Measurements from ENCODE around the gene NYAP2. TPM values are rescaled to one million over a fixed set of nuclear protein-coding genes. Genes with fewer than 3 reads are reported as not detected.

The NYAP2 gene
- total RNA-seq, 2 experiments from 2014 or later = not detected

- Mint-ChIP-seq H3K9me3 (ENCODE audit: insufficient read depth) (no peaks in the 10 kb centered on the region), H3K27ac (peak overlapping the region; percentile 81), H3K4me1 (ENCODE audit: low read depth) (peaks cover 15% of the 10 kb centered on the region), H3K36me3 (ENCODE audit: low read depth) (peaks cover 4% of the 10 kb centered on the region), H3K4me3 (peak overlapping the region; percentile 70), H3K27me3 (ENCODE audit: low read depth) (peaks cover 2% of the 10 kb centered on the region)
- ATAC-seq (peak; percentile 91), DNase-seq (peak; percentile 25)
- ChIA-PET CTCF (no interaction called here), POLR2A (no interaction called here)
These were observed 65.0 kb downstream of the NYAP2 start for GRCh38 chr2:225464346-225465025.

- Mint-ChIP-seq H3K36me3 (ENCODE audit: low read depth) (peaks cover 4% of the 10 kb centered on the region), H3K27me3 (ENCODE audit: low read depth) (peaks cover 2% of the 10 kb centered on the region), H3K9me3 (ENCODE audit: insufficient read depth) (no peaks in the 10 kb centered on the region), H3K27ac (no peak overlapping the region), H3K4me1 (ENCODE audit: low read depth) (peaks cover 15% of the 10 kb centered on the region), H3K4me3 (no peak overlapping the region)
- ChIA-PET POLR2A (no interaction called here), CTCF (no interaction called here)
- no peak for DNase-seq
- ATAC-seq = no peak
These were observed 66.3 kb downstream of the NYAP2 start for GRCh38 chr2:225465827-225466226.

- H3K36me3 Mint-ChIP-seq (ENCODE audit: low read depth) = peaks cover 4% of the 10 kb centered on the region
- CTCF ChIA-PET = no interaction called here
- H3K4me3 Mint-ChIP-seq = no peak overlapping the region
- no peak for ATAC-seq
- no peak for DNase-seq
- no peaks in the 10 kb centered on the region for H3K9me3 Mint-ChIP-seq (ENCODE audit: insufficient read depth)
- peaks cover 2% of the 10 kb centered on the region for H3K27me3 Mint-ChIP-seq (ENCODE audit: low read depth)
- H3K4me1 Mint-ChIP-seq (ENCODE audit: low read depth) = peaks cover 15% of the 10 kb centered on the region
- POLR2A ChIA-PET = no interaction called here
- H3K27ac Mint-ChIP-seq = no peak overlapping the region
These were observed 67.5 kb downstream of the NYAP2 start for GRCh38 chr2:225466891-225467604.

GRCh38 chr2:225468131-225468530 is 68.6 kb downstream of the NYAP2 start:
- DNase-seq = no peak
- no peaks in the 10 kb centered on the region for H3K27me3 Mint-ChIP-seq (ENCODE audit: low read depth)
- no peaks in the 10 kb centered on the region for H3K9me3 Mint-ChIP-seq (ENCODE audit: insufficient read depth)
- no peak overlapping the region for H3K4me3 Mint-ChIP-seq
- H3K4me1 Mint-ChIP-seq (ENCODE audit: low read depth) = peaks cover 15% of the 10 kb centered on the region
- no peak for ATAC-seq
- no peak overlapping the region for H3K27ac Mint-ChIP-seq
- H3K36me3 Mint-ChIP-seq (ENCODE audit: low read depth) = peaks cover 4% of the 10 kb centered on the region
- ChIA-PET CTCF (no interaction called here), POLR2A (no interaction called here)

- no peak for ATAC-seq
These were observed 71.5 kb downstream of the NYAP2 start for GRCh38 chr2:225471039-225471438.

GRCh38 chr2:225471482-225471881 is 72.0 kb downstream of the NYAP2 start:
- no peak overlapping the region for H3K27ac Mint-ChIP-seq
- POLR2A ChIA-PET = no interaction called here
- DNase-seq (no peak), ATAC-seq (no peak)
- CTCF ChIA-PET = no interaction called here
- H3K36me3 Mint-ChIP-seq (ENCODE audit: low read depth) = no peaks in the 10 kb centered on the region
- no peak overlapping the region for H3K4me3 Mint-ChIP-seq
- H3K27me3 Mint-ChIP-seq (ENCODE audit: low read depth) = no peaks in the 10 kb centered on the region
- H3K9me3 Mint-ChIP-seq (ENCODE audit: insufficient read depth) = no peaks in the 10 kb centered on the region
- no peaks in the 10 kb centered on the region for H3K4me1 Mint-ChIP-seq (ENCODE audit: low read depth)

More at GRCh38 chr2:225471039-225471438, 71.5 kb downstream of the NYAP2 start:
- H3K27me3 Mint-ChIP-seq (ENCODE audit: low read depth) = no peaks in the 10 kb centered on the region
- DNase-seq = no peak
- H3K36me3 Mint-ChIP-seq (ENCODE audit: low read depth) = peaks cover under 1% of the 10 kb centered on the region
- no peaks in the 10 kb centered on the region for H3K4me1 Mint-ChIP-seq (ENCODE audit: low read depth)
- no peak overlapping the region for H3K4me3 Mint-ChIP-seq
- H3K27ac Mint-ChIP-seq = no peak overlapping the region
- ChIA-PET CTCF (no interaction called here), POLR2A (no interaction called here)
- H3K9me3 Mint-ChIP-seq (ENCODE audit: insufficient read depth) = no peaks in the 10 kb centered on the region

- H3K9me3 Mint-ChIP-seq (ENCODE audit: insufficient read depth) = no peaks in the 10 kb centered on the region
- POLR2A ChIA-PET = no interaction called here
- ATAC-seq = no peak
- H3K27me3 Mint-ChIP-seq (ENCODE audit: low read depth) = no peaks in the 10 kb centered on the region
- no peaks in the 10 kb centered on the region for H3K4me1 Mint-ChIP-seq (ENCODE audit: low read depth)
- DNase-seq = no peak
- H3K36me3 Mint-ChIP-seq (ENCODE audit: low read depth) = no peaks in the 10 kb centered on the region
- CTCF ChIA-PET = no interaction called here
- H3K27ac Mint-ChIP-seq = no peak overlapping the region
- no peak overlapping the region for H3K4me3 Mint-ChIP-seq
These were observed 72.7 kb downstream of the NYAP2 start for GRCh38 chr2:225472161-225472560.

- Mint-ChIP-seq H3K27ac (no peak overlapping the region), H3K4me3 (no peak overlapping the region), H3K27me3 (ENCODE audit: low read depth) (peaks cover 7% of the 10 kb centered on the region), H3K4me1 (ENCODE audit: low read depth) (no peaks in the 10 kb centered on the region), H3K9me3 (ENCODE audit: insufficient read depth) (no peaks in the 10 kb centered on the region), H3K36me3 (ENCODE audit: low read depth) (no peaks in the 10 kb centered on the region)
- ChIA-PET CTCF (no interaction called here), POLR2A (no interaction called here)
- ATAC-seq = no peak
- DNase-seq = no peak
These were observed 79.9 kb downstream of the NYAP2 start for GRCh38 chr2:225479386-225479785.

- ATAC-seq (no peak), DNase-seq (no peak)
- peaks cover 5% of the 10 kb centered on the region for H3K27me3 Mint-ChIP-seq (ENCODE audit: low read depth)
- H3K9me3 Mint-ChIP-seq (ENCODE audit: insufficient read depth) = no peaks in the 10 kb centered on the region
- no peaks in the 10 kb centered on the region for H3K36me3 Mint-ChIP-seq (ENCODE audit: low read depth)
- no peak overlapping the region for H3K27ac Mint-ChIP-seq
- ChIA-PET CTCF (no interaction called here), POLR2A (no interaction called here)
- no peak overlapping the region for H3K4me3 Mint-ChIP-seq
- no peaks in the 10 kb centered on the region for H3K4me1 Mint-ChIP-seq (ENCODE audit: low read depth)
These were observed 85.2 kb downstream of the NYAP2 start for GRCh38 chr2:225484751-225485150.

GRCh38 chr2:225486236-225486635 is 86.7 kb downstream of the NYAP2 start:
- H3K9me3 Mint-ChIP-seq (ENCODE audit: insufficient read depth) = no peaks in the 10 kb centered on the region
- no peak for DNase-seq
- H3K27ac Mint-ChIP-seq = no peak overlapping the region
- H3K4me3 Mint-ChIP-seq = no peak overlapping the region
- no peak for ATAC-seq
- H3K4me1 Mint-ChIP-seq (ENCODE audit: low read depth) = no peaks in the 10 kb centered on the region
- no peaks in the 10 kb centered on the region for H3K27me3 Mint-ChIP-seq (ENCODE audit: low read depth)
- POLR2A ChIA-PET = no interaction called here
- no peaks in the 10 kb centered on the region for H3K36me3 Mint-ChIP-seq (ENCODE audit: low read depth)
- CTCF ChIA-PET = no interaction called here

GRCh38 chr2:225487878-225488416 is 88.4 kb downstream of the NYAP2 start:
- no peak overlapping the region for H3K4me3 Mint-ChIP-seq
- no peaks in the 10 kb centered on the region for H3K27me3 Mint-ChIP-seq (ENCODE audit: low read depth)
- no peaks in the 10 kb centered on the region for H3K36me3 Mint-ChIP-seq (ENCODE audit: low read depth)
- POLR2A ChIA-PET = no interaction called here
- no peak overlapping the region for H3K27ac Mint-ChIP-seq
- no peaks in the 10 kb centered on the region for H3K9me3 Mint-ChIP-seq (ENCODE audit: insufficient read depth)
- DNase-seq (no peak), ATAC-seq (no peak)
- H3K4me1 Mint-ChIP-seq (ENCODE audit: low read depth) = no peaks in the 10 kb centered on the region
- CTCF ChIA-PET = interaction anchor here (0.6 kb wide), 1 partner anchor 261 kb away, joined by 3 read pairs; no protein-coding TSS in a partner anchor

GRCh38 chr2:225488743-225489142 is 89.2 kb downstream of the NYAP2 start:
- no peak for ATAC-seq
- Mint-ChIP-seq H3K4me1 (ENCODE audit: low read depth) (no peaks in the 10 kb centered on the region), H3K4me3 (no peak overlapping the region), H3K9me3 (ENCODE audit: insufficient read depth) (no peaks in the 10 kb centered on the region), H3K27me3 (ENCODE audit: low read depth) (no peaks in the 10 kb centered on the region), H3K36me3 (ENCODE audit: low read depth) (no peaks in the 10 kb centered on the region), H3K27ac (no peak overlapping the region)
- ChIA-PET CTCF (no interaction called here), POLR2A (no interaction called here)
- no peak for DNase-seq

Data from activated CD8-positive, alpha-beta T cell treated with anti-CD3 and anti-CD28 coated beads, Interleukin-2, amount 10 ng/mL, durations not matched to agents 7 days and 5 days (primary cell).